T-helper 2 cell treated with Interferon-gamma antibody and Interleukin-4, amounts not matched to agents 5 μg/mL and 100 μg/mL, for 36 hours (primary cell): Measurements from ENCODE around the gene NID2.
A peak's percentile ranks its signal among the peaks of the same experiment; 100 is the strongest.

ENCODE experiments used
- DNase-seq: peaks from one replicate; pipeline ENCODE4 v3.0.0; 2021; ENCODE audit warnings: low spot score
- H3K27ac Mint-ChIP-seq: one replicate; pipeline ENCODE4 v1.8.0; 2021; ENCODE audit warnings: mild to moderate bottlenecking, mixed read lengths
- H3K27me3 Mint-ChIP-seq: one replicate; pipeline ENCODE4 v1.8.0; 2021; ENCODE audit warnings: low read depth, mixed read lengths
- H3K36me3 Mint-ChIP-seq: one replicate; pipeline ENCODE4 v1.8.0; 2021; ENCODE audit warnings: low read depth, mixed read lengths
- H3K4me1 Mint-ChIP-seq: one replicate; pipeline ENCODE4 v1.8.0; 2021; ENCODE audit warnings: low read depth, mixed read lengths
- H3K4me3 Mint-ChIP-seq: one replicate; pipeline ENCODE4 v1.8.0; 2022; ENCODE audit warnings: mild to moderate bottlenecking, moderate library complexity, mixed read lengths
- H3K9me3 Mint-ChIP-seq: one replicate; pipeline ENCODE4 v1.8.0; 2021; ENCODE audit warnings: mixed read lengths

NID2 gene

DNA sequence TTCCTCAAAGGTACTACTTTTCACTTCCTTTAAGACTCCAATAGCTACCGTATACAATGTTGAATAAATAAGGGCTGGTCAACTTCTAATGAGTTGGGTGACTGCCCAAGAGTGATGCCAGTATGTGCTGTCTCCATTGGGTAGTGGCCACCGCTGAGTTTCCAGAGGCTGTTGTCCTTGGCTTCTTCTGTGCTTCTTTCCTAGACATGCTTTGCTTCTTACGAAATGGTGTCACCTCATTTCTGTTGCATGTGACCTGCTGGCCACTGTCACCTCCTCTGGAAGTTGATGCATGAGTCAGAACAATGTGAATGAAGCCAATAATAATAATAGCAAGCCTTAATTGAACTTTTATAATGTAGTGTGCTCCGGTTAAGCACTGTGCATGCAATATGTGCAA, 7.5 kb upstream of the NID2 start:
- Mint-ChIP-seq H3K9me3 (no peaks in the 10 kb centered on the region), H3K27ac (no peak overlapping the region), H3K27me3 (peaks cover 42% of the 10 kb centered on the region), H3K36me3 (no peaks in the 10 kb centered on the region), H3K4me1 (peaks cover 7% of the 10 kb centered on the region), H3K4me3 (no peak overlapping the region)
- no peak for DNase-seq

DNA sequence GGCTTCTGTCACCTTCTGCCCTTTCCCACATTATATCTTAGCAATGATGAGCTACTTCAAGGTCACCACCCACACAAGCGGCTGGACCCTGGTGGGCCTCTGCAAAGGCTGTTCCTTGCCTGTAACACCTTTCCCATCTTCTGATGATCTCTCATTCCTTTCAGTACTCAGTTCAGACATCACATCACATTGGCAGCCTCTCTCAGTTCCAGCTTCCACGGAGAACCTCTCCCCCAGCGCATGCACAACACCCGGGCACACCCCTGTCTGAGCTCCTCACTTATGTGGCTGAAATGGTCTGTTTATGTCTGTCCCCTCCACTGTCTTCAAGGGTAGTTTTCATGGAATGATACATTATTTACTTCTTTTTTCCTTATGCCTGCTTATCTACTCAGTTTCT, 6.5 kb upstream of the NID2 start:
- Mint-ChIP-seq H3K36me3 (no peaks in the 10 kb centered on the region), H3K9me3 (no peaks in the 10 kb centered on the region), H3K4me3 (no peak overlapping the region), H3K4me1 (peaks cover 9% of the 10 kb centered on the region), H3K27ac (no peak overlapping the region), H3K27me3 (peaks cover 42% of the 10 kb centered on the region)
- DNase-seq, result no peak

- H3K4me1 Mint-ChIP-seq, result peaks cover 17% of the 10 kb centered on the region
- no peaks in the 10 kb centered on the region for H3K36me3 Mint-ChIP-seq
- H3K27me3 Mint-ChIP-seq, result peaks cover 45% of the 10 kb centered on the region
- no peak for DNase-seq
- H3K4me3 Mint-ChIP-seq, result no peak overlapping the region
- no peak overlapping the region for H3K27ac Mint-ChIP-seq
- H3K9me3 Mint-ChIP-seq, result no peaks in the 10 kb centered on the region
Observed at GRCh38 chr14:52073251-52073650, 4.4 kb upstream of the NID2 start.

DNA sequence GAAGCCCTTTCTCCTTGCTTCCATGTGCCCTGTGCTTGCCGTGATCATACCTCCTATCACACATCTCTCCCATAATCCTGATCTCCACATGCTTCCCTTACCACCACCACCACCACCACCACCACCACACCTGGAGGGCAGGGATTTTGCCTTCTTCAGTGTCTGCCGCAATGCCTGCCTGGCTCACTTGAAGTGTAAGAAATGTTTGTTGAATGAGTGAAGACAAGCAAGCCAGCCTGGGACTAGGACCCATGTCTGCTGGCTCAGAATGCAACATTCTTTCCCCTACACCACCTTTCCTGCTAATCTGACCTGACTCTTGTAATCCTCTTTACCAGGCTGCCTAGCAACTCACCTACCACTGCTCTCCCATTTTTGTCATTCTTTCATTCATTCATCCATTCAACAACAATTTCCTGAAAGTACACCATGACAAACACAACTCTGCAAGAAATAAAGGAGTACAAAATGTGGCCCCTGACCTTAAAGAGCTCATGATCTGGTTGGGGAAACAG, 3.5 kb upstream of the NID2 start:
- H3K27ac Mint-ChIP-seq, result no peak overlapping the region
- H3K36me3 Mint-ChIP-seq, result no peaks in the 10 kb centered on the region
- peaks cover 54% of the 10 kb centered on the region for H3K27me3 Mint-ChIP-seq
- no peak overlapping the region for H3K4me3 Mint-ChIP-seq
- no peak for DNase-seq
- peaks cover 21% of the 10 kb centered on the region for H3K4me1 Mint-ChIP-seq
- no peaks in the 10 kb centered on the region for H3K9me3 Mint-ChIP-seq

- Mint-ChIP-seq H3K4me3 (no peak overlapping the region), H3K4me1 (peaks cover 21% of the 10 kb centered on the region), H3K36me3 (no peaks in the 10 kb centered on the region), H3K9me3 (no peaks in the 10 kb centered on the region), H3K27ac (no peak overlapping the region), H3K27me3 (peaks cover 58% of the 10 kb centered on the region)
- no peak for DNase-seq
Observed at GRCh38 chr14:52071675-52072074, 2.8 kb upstream of the NID2 start.

DNA sequence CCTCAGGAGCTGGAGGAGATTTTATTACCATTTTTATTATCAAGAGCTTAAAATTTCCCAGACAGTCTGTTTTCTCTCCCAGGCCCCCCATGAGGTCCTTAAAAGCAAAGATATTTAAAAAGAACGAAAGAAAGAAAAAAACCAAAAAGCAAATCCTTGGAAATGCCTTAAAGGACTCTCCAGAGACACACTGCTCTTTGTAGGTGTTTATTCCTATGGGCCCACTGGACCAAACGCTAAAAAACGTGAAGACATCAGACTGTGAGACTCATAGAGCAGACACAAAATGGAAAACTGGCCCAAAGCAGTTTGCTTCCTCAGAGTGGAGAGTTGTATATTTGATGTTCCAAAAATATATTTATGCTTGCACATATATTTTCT, 1.2 kb upstream of the NID2 start:
- peaks cover 21% of the 10 kb centered on the region for H3K4me1 Mint-ChIP-seq

GRCh38 chr14:52069307-52070050, 620 bp upstream of the NID2 start:
- Mint-ChIP-seq H3K27ac (no peak overlapping the region), H3K27me3 (peaks cover 66% of the 10 kb centered on the region), H3K36me3 (no peaks in the 10 kb centered on the region), H3K4me3 (peak overlapping the region; percentile 22), H3K9me3 (no peaks in the 10 kb centered on the region), H3K4me1 (peaks cover 21% of the 10 kb centered on the region)
- DNase-seq, result peak; percentile 17

More for the DNA sequence above, 1.2 kb upstream of the NID2 start:
- Mint-ChIP-seq H3K27me3 (peaks cover 60% of the 10 kb centered on the region), H3K27ac (no peak overlapping the region), H3K4me3 (no peak overlapping the region), H3K9me3 (no peaks in the 10 kb centered on the region), H3K36me3 (no peaks in the 10 kb centered on the region)
- no peak for DNase-seq

DNA sequence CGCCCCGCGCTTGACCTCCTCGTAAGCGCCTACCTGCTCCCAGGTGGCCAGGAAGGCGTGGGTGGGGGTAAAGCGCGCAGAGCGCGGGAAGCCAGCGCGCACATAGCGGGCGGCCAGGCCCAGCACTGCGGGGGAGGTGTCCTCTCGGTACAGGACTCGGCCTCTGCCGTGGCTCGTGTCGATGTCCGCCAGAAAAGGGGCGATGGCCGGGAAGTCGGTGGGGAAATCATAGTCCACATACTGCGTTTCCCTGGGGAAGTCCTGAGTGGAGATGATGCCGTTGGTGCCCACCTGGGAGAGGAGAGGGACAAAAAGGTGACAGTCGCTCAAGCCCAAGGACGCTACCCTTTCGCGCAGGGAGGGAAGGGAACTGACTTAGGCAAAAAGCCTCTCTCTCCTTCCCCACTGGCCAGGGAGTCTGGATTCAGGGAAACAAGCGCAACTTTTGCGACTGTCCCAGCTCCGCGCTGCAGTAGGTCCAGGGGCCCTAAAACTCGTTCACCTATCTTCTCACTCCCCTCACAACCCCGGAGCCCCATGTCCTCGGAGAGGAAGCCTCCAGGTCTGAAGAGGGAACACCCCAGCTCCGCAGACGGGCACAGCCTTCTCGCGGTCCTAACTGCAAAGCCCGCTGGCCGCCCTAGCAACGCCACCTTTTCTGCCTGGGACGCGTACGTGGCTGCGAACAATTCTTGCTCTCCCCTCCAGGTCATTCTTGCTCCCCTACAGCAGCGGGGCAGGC, 815 bp downstream of the NID2 start:
- DNase-seq, result no peak
- Mint-ChIP-seq H3K27me3 (peaks cover 70% of the 10 kb centered on the region), H3K9me3 (no peaks in the 10 kb centered on the region), H3K4me3 (peak overlapping the region; percentile 70), H3K27ac (no peak overlapping the region), H3K36me3 (no peaks in the 10 kb centered on the region), H3K4me1 (peaks cover 17% of the 10 kb centered on the region)

GRCh38 chr14:52064174-52064573, 4.7 kb downstream of the NID2 start:
- no peaks in the 10 kb centered on the region for H3K9me3 Mint-ChIP-seq
- H3K36me3 Mint-ChIP-seq, result no peaks in the 10 kb centered on the region
- H3K4me1 Mint-ChIP-seq, result peaks cover 6% of the 10 kb centered on the region
- no peak overlapping the region for H3K27ac Mint-ChIP-seq
- no peak for DNase-seq
- no peak overlapping the region for H3K4me3 Mint-ChIP-seq
- peaks cover 71% of the 10 kb centered on the region for H3K27me3 Mint-ChIP-seq

- peaks cover 65% of the 10 kb centered on the region for H3K27me3 Mint-ChIP-seq
- H3K4me1 Mint-ChIP-seq, result peaks cover 3% of the 10 kb centered on the region
- no peak overlapping the region for H3K27ac Mint-ChIP-seq
- no peaks in the 10 kb centered on the region for H3K36me3 Mint-ChIP-seq
- no peaks in the 10 kb centered on the region for H3K9me3 Mint-ChIP-seq
- no peak for DNase-seq
- no peak overlapping the region for H3K4me3 Mint-ChIP-seq
Observed at GRCh38 chr14:52063052-52063462, 5.8 kb downstream of the NID2 start.

DNA sequence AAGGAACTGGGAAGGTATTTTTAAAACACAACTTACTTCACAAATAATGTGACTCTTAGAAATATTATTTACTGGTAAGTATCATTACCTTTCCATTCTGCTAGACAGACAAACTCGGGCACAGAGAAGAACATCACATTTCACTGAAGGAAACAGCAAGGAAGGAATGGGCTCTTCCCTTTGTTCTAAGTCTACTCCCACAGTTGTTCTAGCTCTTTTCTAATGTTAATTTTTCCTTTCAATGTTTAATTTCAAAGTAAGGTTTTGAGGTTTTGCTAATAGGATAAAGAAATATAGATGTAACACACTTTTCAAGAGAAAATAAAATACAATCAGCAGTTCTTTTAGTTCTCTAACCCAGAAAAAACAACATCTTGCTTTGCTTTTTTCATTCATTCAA, 7.0 kb downstream of the NID2 start:
- H3K4me1 Mint-ChIP-seq, result no peaks in the 10 kb centered on the region
- H3K36me3 Mint-ChIP-seq, result no peaks in the 10 kb centered on the region
- peaks cover 54% of the 10 kb centered on the region for H3K27me3 Mint-ChIP-seq
- H3K27ac Mint-ChIP-seq, result no peak overlapping the region
- no peak for DNase-seq
- H3K9me3 Mint-ChIP-seq, result no peaks in the 10 kb centered on the region
- no peak overlapping the region for H3K4me3 Mint-ChIP-seq

GRCh38 chr14:52061390-52061789, 7.5 kb downstream of the NID2 start:
- H3K9me3 Mint-ChIP-seq, result no peaks in the 10 kb centered on the region
- H3K4me1 Mint-ChIP-seq, result no peaks in the 10 kb centered on the region
- no peaks in the 10 kb centered on the region for H3K36me3 Mint-ChIP-seq
- no peak overlapping the region for H3K27ac Mint-ChIP-seq
- peaks cover 49% of the 10 kb centered on the region for H3K27me3 Mint-ChIP-seq
- no peak for DNase-seq
- H3K4me3 Mint-ChIP-seq, result no peak overlapping the region

DNA sequence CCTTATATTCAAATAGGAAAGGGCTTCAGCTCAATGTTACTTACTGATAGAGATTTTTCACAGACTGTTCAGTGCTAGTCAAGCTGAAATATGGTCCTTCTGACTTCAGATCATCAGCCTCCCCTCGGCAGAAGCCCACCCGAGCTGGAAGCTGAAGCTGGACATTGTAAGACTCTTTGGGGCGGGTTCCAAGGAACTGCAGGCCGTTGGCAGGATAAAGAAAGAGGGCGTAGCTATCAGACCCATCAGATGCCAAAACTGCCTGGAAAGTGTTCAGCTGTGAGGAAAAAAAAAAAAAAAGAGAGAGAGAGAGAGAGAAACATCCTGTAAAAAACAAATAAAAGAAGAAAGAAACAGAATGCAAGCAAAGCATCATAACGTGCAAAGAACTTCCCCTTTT, 8.8 kb downstream of the NID2 start:
- Mint-ChIP-seq H3K27ac (no peak overlapping the region), H3K27me3 (peaks cover 52% of the 10 kb centered on the region), H3K9me3 (no peaks in the 10 kb centered on the region), H3K36me3 (no peaks in the 10 kb centered on the region), H3K4me3 (no peak overlapping the region), H3K4me1 (no peaks in the 10 kb centered on the region)
- no peak for DNase-seq

GRCh38 chr14:52059649-52060048, 9.2 kb downstream of the NID2 start:
- no peak overlapping the region for H3K27ac Mint-ChIP-seq
- H3K27me3 Mint-ChIP-seq, result peaks cover 52% of the 10 kb centered on the region
- no peak for DNase-seq
- H3K4me1 Mint-ChIP-seq, result no peaks in the 10 kb centered on the region
- H3K4me3 Mint-ChIP-seq, result no peak overlapping the region
- H3K9me3 Mint-ChIP-seq, result no peaks in the 10 kb centered on the region
- H3K36me3 Mint-ChIP-seq, result no peaks in the 10 kb centered on the region
